ENCODE data around the gene SLC49A3.

SLC49A3 gene

GRCh38 chr4:647481-647880 is 41.5 kb downstream of the SLC49A3 start:
- TF ChIP-seq TAF1 (IDR thresholded peaks at IDR 0.05; ENCODE audit: borderline replicate concordance, insufficient read depth, low read length) (no peak), FOXP2 (optimal IDR thresholded peaks at IDR 0.05; ENCODE audit: borderline replicate concordance, extremely low read depth, extremely low read length, insufficient read depth) (no peak), POLR2AphosphoS5 (IDR thresholded peaks at IDR 0.05; ENCODE audit: low read depth, low read length) (no peak)

GRCh38 chr4:646460-646859 is 42.5 kb downstream of the SLC49A3 start:
- TF ChIP-seq TAF1 (IDR thresholded peaks at IDR 0.05; ENCODE audit: borderline replicate concordance, insufficient read depth, low read length) (no peak), FOXP2 (optimal IDR thresholded peaks at IDR 0.05; ENCODE audit: borderline replicate concordance, extremely low read depth, extremely low read length, insufficient read depth) (no peak), REST (IDR thresholded peaks at IDR 0.05; ENCODE audit: insufficient read depth in 1 of 2, low read depth in 2 of 2, low read length in 2 of 2) (no peak), SIN3A (IDR thresholded peaks at IDR 0.05; ENCODE audit: borderline replicate concordance, insufficient read depth, low read length) (no peak), POLR2AphosphoS5 (IDR thresholded peaks at IDR 0.05; ENCODE audit: low read depth, low read length) (no peak)

- TF ChIP-seq SIN3A (IDR thresholded peaks at IDR 0.05; ENCODE audit: borderline replicate concordance, insufficient read depth, low read length) (no peak), REST (IDR thresholded peaks at IDR 0.05; ENCODE audit: insufficient read depth in 1 of 2, low read depth in 2 of 2, low read length in 2 of 2) (no peak), FOXP2 (optimal IDR thresholded peaks at IDR 0.05; ENCODE audit: borderline replicate concordance, extremely low read depth, extremely low read length, insufficient read depth) (no peak), TAF1 (IDR thresholded peaks at IDR 0.05; ENCODE audit: borderline replicate concordance, insufficient read depth, low read length) (no peak), POLR2AphosphoS5 (IDR thresholded peaks at IDR 0.05; ENCODE audit: low read depth, low read length) (no peak)
Measured at GRCh38 chr4:637536-638280, 51.2 kb downstream of the SLC49A3 start.

GRCh38 chr4:636628-637159 is 52.3 kb downstream of the SLC49A3 start:
- TF ChIP-seq REST (IDR thresholded peaks at IDR 0.05; ENCODE audit: insufficient read depth in 1 of 2, low read depth in 2 of 2, low read length in 2 of 2) = no peak
- TF ChIP-seq TAF1 (IDR thresholded peaks at IDR 0.05; ENCODE audit: borderline replicate concordance, insufficient read depth, low read length) = no peak
- no peak for TF ChIP-seq FOXP2 (optimal IDR thresholded peaks at IDR 0.05; ENCODE audit: borderline replicate concordance, extremely low read depth, extremely low read length, insufficient read depth)
- no peak for TF ChIP-seq SIN3A (IDR thresholded peaks at IDR 0.05; ENCODE audit: borderline replicate concordance, insufficient read depth, low read length)
- no peak for TF ChIP-seq POLR2AphosphoS5 (IDR thresholded peaks at IDR 0.05; ENCODE audit: low read depth, low read length)

GRCh38 chr4:635851-636627 is 52.9 kb downstream of the SLC49A3 start:
- TF ChIP-seq SIN3A (IDR thresholded peaks at IDR 0.05; ENCODE audit: borderline replicate concordance, insufficient read depth, low read length) = no peak
- no peak for TF ChIP-seq POLR2AphosphoS5 (IDR thresholded peaks at IDR 0.05; ENCODE audit: low read depth, low read length)
- no peak for TF ChIP-seq TAF1 (IDR thresholded peaks at IDR 0.05; ENCODE audit: borderline replicate concordance, insufficient read depth, low read length)
- no peak for TF ChIP-seq FOXP2 (optimal IDR thresholded peaks at IDR 0.05; ENCODE audit: borderline replicate concordance, extremely low read depth, extremely low read length, insufficient read depth)
- no peak for TF ChIP-seq REST (IDR thresholded peaks at IDR 0.05; ENCODE audit: insufficient read depth in 1 of 2, low read depth in 2 of 2, low read length in 2 of 2)

Data from PFSK-1 (cell line).